H1 (cell line): Measurements from ENCODE around the gene CD164L2. TPM values are rescaled to one million over a fixed set of nuclear protein-coding genes. Genes with fewer than 3 reads are reported as not detected.

ENCODE experiments used
- CTCF ChIA-PET: fragments of 300-600 bp; sonication (Branson Sonifier 250); formaldehyde crosslinking; loops from one replicate; lab custom pipeline; 2021; ENCODE audit not compliant: partially characterized antibody; lab: Charles Lee
- POLR2A ChIA-PET: fragments of 300-600 bp; sonication (Branson Sonifier 250); formaldehyde crosslinking; loops from one replicate; lab custom pipeline; 2021; ENCODE audit warnings: inconsistent platforms; ENCODE audit not compliant: partially characterized antibody; lab: Charles Lee
- DNase-seq, 2 experiments: peaks; one replicate each; pipeline versions ENCODE4 v3.0.0 to v3.0.0-alpha.2; 2010 to 2022; ENCODE audit warnings: low spot score in 2 of 2, low read depth in 1 of 2, mixed read lengths in 1 of 2
- FAIRE-seq: peaks from 2 replicates; lab custom pipeline; 2011; peaks lifted over from hg19 to GRCh38; lab: Jason Lieb, UNC
- H2AFZ ChIP-seq: 2 replicates; pipeline ENCODE4 v1.8.1; 2012; ENCODE audit warnings: low read length, inconsistent platforms
- H2AK5ac ChIP-seq: 2 replicates; pipeline ENCODE4 v1.6.1; 2013; ENCODE audit warnings: low read depth, low read length
- H2BK120ac ChIP-seq: replicated peaks from 2 replicates; pipeline ENCODE3; 2013; ENCODE audit warnings: low read depth, low read length, inconsistent platforms
- H2BK12ac ChIP-seq: 2 replicates; pipeline ENCODE4 v1.6.1; 2013; ENCODE audit warnings: low read depth, low read length
- H2BK15ac ChIP-seq: 2 replicates; pipeline ENCODE4 v1.6.1; 2013; ENCODE audit warnings: low read length
- H2BK20ac ChIP-seq: 2 replicates; pipeline ENCODE4 v1.6.1; 2013; ENCODE audit warnings: low read length
- H2BK5ac ChIP-seq: 2 replicates; pipeline ENCODE4 v1.6.1; 2013; ENCODE audit warnings: low read depth, low read length
- H3K14ac ChIP-seq: 2 replicates; pipeline ENCODE4 v1.6.1; 2013; ENCODE audit warnings: inconsistent platforms; ENCODE audit not compliant: insufficient read length
- H3K18ac ChIP-seq: 2 replicates; pipeline ENCODE4 v1.6.1; 2013; ENCODE audit warnings: low read length; ENCODE audit errors: extremely low read depth
- H3K23ac ChIP-seq: 2 replicates; pipeline ENCODE4 v1.6.1; 2013; ENCODE audit warnings: inconsistent platforms; ENCODE audit not compliant: insufficient read length
- H3K23me2 ChIP-seq: 2 replicates; pipeline ENCODE4 v1.6.1; 2013; ENCODE audit warnings: low read depth, low read length
- H3K27ac ChIP-seq: 2 replicates; pipeline ENCODE4 v1.6.1; 2011; ENCODE audit warnings: low read depth, low read length, inconsistent platforms
- H3K27me3 ChIP-seq, 4 experiments: replicated peaks in 1 of 4; 1 replicate in 1 of 4; 2 replicates in 3 of 4; pipeline versions ENCODE4 v1.6.1 to v1.8.1; 2011 to 2013; ENCODE audit warnings: low read length in 3 of 4, mild to moderate bottlenecking in 3 of 4, inconsistent platforms in 2 of 4, mixed read lengths in 2 of 4, moderate library complexity in 1 of 4; ENCODE audit not compliant: control insufficient read depth in 3 of 4, insufficient read depth in 3 of 4; ENCODE audit errors: extremely low read depth in 1 of 4
- H3K36me3 ChIP-seq, 4 experiments: 2 replicates each; pipeline versions ENCODE4 v1.6.1 to v1.8.1; 2011 to 2013; ENCODE audit warnings: mild to moderate bottlenecking in 4 of 4, low read length in 3 of 4, moderate library complexity in 2 of 4, control low read depth in 1 of 4, inconsistent platforms in 1 of 4; ENCODE audit not compliant: insufficient read depth in 4 of 4, control insufficient read depth in 2 of 4
- H3K4ac ChIP-seq: replicated peaks from 2 replicates; pipeline ENCODE3; 2013; ENCODE audit warnings: low read length, low read depth, mixed read lengths, inconsistent platforms; ENCODE audit not compliant: insufficient read length
- H3K4me1 ChIP-seq, 4 experiments: replicated peaks in 1 of 4; 1 replicate in 1 of 4; 2 replicates in 3 of 4; pipeline versions ENCODE4 v1.6.1 to v1.8.1; 2011 to 2013; ENCODE audit warnings: low read length in 3 of 4, inconsistent platforms in 2 of 4, mixed read lengths in 1 of 4; ENCODE audit not compliant: insufficient read depth in 4 of 4, control insufficient read depth in 3 of 4
- H3K4me2 ChIP-seq, 2 experiments: 2 replicates each; pipeline versions ENCODE4 v1.6.1 to v1.8.1; 2011 to 2013; ENCODE audit warnings: low read depth in 2 of 2, low read length in 2 of 2, control low read depth in 1 of 2, inconsistent platforms in 1 of 2, mild to moderate bottlenecking in 1 of 2; ENCODE audit not compliant: insufficient read depth in 1 of 2
- H3K4me3 ChIP-seq, 4 experiments: fragments of 200-600, 300-600 bp in 1 of 4; sonication (generic), shearing (Covaris generic), sonication (Bioruptor Twin) in 1 of 4; 2 replicates each; pipeline versions ENCODE4 v1.5.1 to v1.8.1; 2011 to 2016; ENCODE audit warnings: low read length in 4 of 4, low read depth in 3 of 4, control low read depth in 2 of 4, inconsistent platforms in 2 of 4, mild to moderate bottlenecking in 2 of 4, mixed read lengths in 1 of 4, moderate library complexity in 1 of 4; ENCODE audit not compliant: insufficient read depth in 2 of 4; ENCODE audit errors: extremely low read depth in 1 of 4
- H3K56ac ChIP-seq: replicated peaks from 2 replicates; pipeline ENCODE3; 2013; ENCODE audit warnings: low read depth, mild to moderate bottlenecking, mixed read lengths, low read length, inconsistent platforms; ENCODE audit not compliant: insufficient read length
- H3K79me1 ChIP-seq: 2 replicates; pipeline ENCODE4 v1.6.1; 2013; ENCODE audit warnings: low read depth, low read length, control low read depth
- H3K79me2 ChIP-seq, 2 experiments: 2 replicates each; pipeline versions ENCODE4 v1.6.1 to v1.8.1; 2012 to 2013; ENCODE audit warnings: low read length in 2 of 2, mild to moderate bottlenecking in 2 of 2, inconsistent platforms in 1 of 2; ENCODE audit not compliant: insufficient read depth in 2 of 2, control insufficient read depth in 1 of 2
- H3K9ac ChIP-seq, 4 experiments: replicated peaks in 1 of 4; 1 replicate in 1 of 4; 2 replicates in 3 of 4; pipeline versions ENCODE4 v1.6.1 to v1.8.1; 2011 to 2013; ENCODE audit warnings: low read depth in 3 of 4, low read length in 3 of 4, control low read depth in 2 of 4, mild to moderate bottlenecking in 2 of 4, moderate library complexity in 2 of 4, inconsistent platforms in 1 of 4; ENCODE audit errors: extremely low read depth in 1 of 4
- H3K9me3 ChIP-seq, 2 experiments: 2 replicates each; pipeline versions ENCODE4 v1.6.1 to v1.8.1; 2012 to 2013; ENCODE audit warnings: mild to moderate bottlenecking in 2 of 2, moderate library complexity in 2 of 2, control low read depth in 1 of 2, inconsistent platforms in 1 of 2, low read depth in 1 of 2, low read length in 1 of 2, mixed read lengths in 1 of 2; ENCODE audit not compliant: insufficient read depth in 2 of 2
- H4K20me1 ChIP-seq, 2 experiments: replicated peaks in 1 of 2; 2 replicates each; pipeline versions ENCODE3 to v1.8.1; 2011 to 2013; ENCODE audit warnings: inconsistent platforms in 2 of 2, low read length in 2 of 2, mild to moderate bottlenecking in 1 of 2; ENCODE audit not compliant: insufficient read depth in 2 of 2, control insufficient read depth in 1 of 2
- H4K5ac ChIP-seq: 2 replicates; pipeline ENCODE4 v1.6.1; 2013; ENCODE audit warnings: low read length, low read depth, mixed read lengths, inconsistent platforms; ENCODE audit not compliant: insufficient read length
- H4K8ac ChIP-seq: 2 replicates; pipeline ENCODE4 v1.8.0; 2013; ENCODE audit warnings: mild to moderate bottlenecking, moderate library complexity, low read length, inconsistent platforms; ENCODE audit not compliant: insufficient read depth; ENCODE audit errors: extremely low read depth
- H4K91ac ChIP-seq: replicated peaks from 2 replicates; pipeline ENCODE3; 2013; ENCODE audit warnings: low read length, mixed read lengths, inconsistent platforms; ENCODE audit not compliant: insufficient read length
- CREB1 ChIP-seq: IDR thresholded peaks from 2 replicates; pipeline ENCODE4 v1.6.1; 2012; ENCODE audit warnings: inconsistent platforms
- CTBP2 ChIP-seq: IDR thresholded peaks from 2 replicates; pipeline ENCODE4 v1.7.0; 2011; ENCODE audit warnings: borderline replicate concordance, mild to moderate bottlenecking, moderate library complexity, mixed read lengths, low read length; ENCODE audit not compliant: insufficient read depth, insufficient read length
- HDAC2 ChIP-seq, 2 experiments: fragments of 300-600 bp in 1 of 2; sonication (generic) in 1 of 2; IDR thresholded peaks; 2 replicates each; pipeline ENCODE4 v1.6.1; 2011 to 2012; ENCODE audit warnings: low read depth in 2 of 2, low read length in 2 of 2, mild to moderate bottlenecking in 2 of 2, moderate library complexity in 2 of 2, borderline replicate concordance in 1 of 2, inconsistent platforms in 1 of 2
- HDAC6 ChIP-seq: IDR thresholded peaks from one replicate; pipeline ENCODE4 v1.7.1; 2012; ENCODE audit warnings: low read depth, mild to moderate bottlenecking, inconsistent platforms, low read length, moderate library complexity
- KDM5A ChIP-seq: fragments of 200-600 bp; IDR thresholded peaks from 2 replicates; pipeline ENCODE4 v1.7.1; 2012; ENCODE audit warnings: mild to moderate bottlenecking, low read length, inconsistent platforms, mixed read lengths
- RBBP5 ChIP-seq: IDR thresholded peaks from 2 replicates; pipeline ENCODE4 v1.7.1; 2012; ENCODE audit warnings: low read depth, mild to moderate bottlenecking, inconsistent platforms, low read length, moderate library complexity, borderline replicate concordance
- TBP ChIP-seq: IDR thresholded peaks from 2 replicates; pipeline ENCODE4 v1.6.1; 2011; ENCODE audit warnings: low read depth, low read length, improper control_type of control experiment
- TEAD4 ChIP-seq: IDR thresholded peaks from 2 replicates; pipeline ENCODE4 v1.6.1; 2012; ENCODE audit warnings: low read depth, low read length, inconsistent platforms, mixed read lengths
- whole genome bisulfite sequencing, 2 experiments: shearing (Covaris generic) in 1 of 2; methylation state at CpG; one replicate each; pipeline versions ENCODE4 v1.1.6 to v1.1.7; 2013 to 2015; ENCODE audit warnings: low lambda C conversion rate in 2 of 2, mixed read lengths in 2 of 2, inconsistent platforms in 1 of 2, low coverage in 1 of 2, missing lambda C conversion rate in 1 of 2; ENCODE audit not compliant: insufficient replicate concordance in 2 of 2, insufficient coverage in 1 of 2, insufficient read length in 1 of 2; ENCODE audit errors: extremely low coverage in 1 of 2, missing lambda C conversion rate in 1 of 2; 5-methylcytosine and 5-hydroxymethylcytosine counted together
- polyA plus RNA-seq, 7 experiments: library from polyadenylated mRNA; depleted of rRNA in 3 of 7; stranded (reverse) in 5 of 7; unstranded in 2 of 7; fragments of >200 nt in 5 of 7; fragments of 200-250 nt in 2 of 7; gene quantifications; 1 replicate in 5 of 7; 2 replicates in 1 of 7; 4 replicates in 1 of 7; pipeline versions ENCODE4 v1.2.1 to v1.2.3, GENCODE V29; 2011 to 2013; ENCODE audit warnings: missing spikeins in 2 of 7, mixed read lengths in 2 of 7
- total RNA-seq: library from RNA; stranded (reverse); fragmentation: NEBNext Ultra II Directional; extraction: Animal tissue kit (Norgen Biotek cat#: 25700); gene quantifications from 2 replicates; pipeline ENCODE4 v1.2.1, GENCODE V29; 2021
- TF ChIP-seq, protein P1 (sequence below), 3 experiments: IDR thresholded peaks; 1 replicate in 2 of 3; 2 replicates in 1 of 3; pipeline versions ENCODE4 v1.5.1 to v1.6.1; 2011; ENCODE audit warnings: low read length in 3 of 3, mild to moderate bottlenecking in 3 of 3, inconsistent platforms in 2 of 3, low read depth in 1 of 3, moderate library complexity in 1 of 3; ENCODE audit not compliant: insufficient read depth in 1 of 3; ENCODE audit errors: control extremely low read depth in 1 of 3

The CD164L2 gene
- total and polyA plus RNA-seq, 2 of the 8 experiments (the other 6 are each of a cell fraction or from before 2014, with no cell fraction given) = 3.3 TPM

DNA sequence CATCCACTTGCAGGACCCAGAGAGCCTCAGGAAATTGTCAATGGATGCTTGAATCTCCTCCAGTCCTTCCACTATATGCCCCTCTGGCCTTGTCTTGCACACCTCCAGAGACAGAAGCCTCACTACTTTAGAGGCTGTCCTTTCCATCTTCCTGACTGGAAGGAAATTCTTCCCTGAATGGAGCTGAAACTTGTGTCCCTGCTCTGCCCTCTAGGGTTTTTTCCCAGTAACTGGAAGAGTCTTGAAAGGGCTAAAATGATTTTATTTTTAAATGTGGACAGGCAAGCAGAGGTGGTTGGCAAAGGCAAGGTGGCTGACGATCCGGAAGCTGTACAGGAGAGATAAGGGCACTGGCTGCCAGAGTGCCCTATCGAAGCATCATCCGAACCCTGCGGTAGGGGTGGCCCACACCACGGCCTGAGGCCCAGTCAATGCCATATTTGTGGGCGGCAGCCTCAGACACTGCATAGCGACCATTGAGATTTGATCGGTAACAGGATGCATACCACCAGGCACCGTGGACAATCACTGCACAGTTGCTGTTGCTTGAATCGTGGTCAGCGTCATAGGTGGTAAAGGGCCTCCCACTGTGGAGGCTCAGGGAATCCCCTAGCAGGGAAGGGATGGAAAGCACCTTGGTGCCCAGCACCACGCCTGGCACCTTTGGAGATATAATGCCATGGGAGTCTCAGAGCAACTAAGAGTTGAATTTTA lies 14.1 kb downstream of the CD164L2 start:
- Histone ChIP-seq H3K9ac (no peak overlapping the region; a peak in 1 of 7 replicates), H2BK12ac (no peak overlapping the region), H3K27ac (no peak overlapping the region), H4K5ac (no peak overlapping the region), H2BK120ac (no peak overlapping the region), H3K14ac (no peak overlapping the region), H3K4ac (no peak overlapping the region), H4K20me1 (peaks cover 0 to 2% of the 10 kb centered on the region in 2 experiments), H3K18ac (no peak overlapping the region), H2BK15ac (no peak overlapping the region), H3K56ac (no peak overlapping the region), H4K91ac (no peak overlapping the region), H3K36me3 (no peaks in the 10 kb centered on the region), H3K79me2 (no peaks in the 10 kb centered on the region), H2BK5ac (no peak overlapping the region), H3K79me1 (no peaks in the 10 kb centered on the region), H3K23ac (no peak overlapping the region), H3K23me2 (peaks cover 2% of the 10 kb centered on the region; the same call in 1 of the 2 replicates), H3K4me1 (peaks cover 3 to 15% (median 6%) of the 10 kb centered on the region in 4 experiments), H2AK5ac (no peak overlapping the region), H2BK20ac (no peak overlapping the region), H3K27me3 (no peaks in the 10 kb centered on the region), H3K4me2 (no peak overlapping the region), H4K8ac (no peak overlapping the region), H3K9me3 (no peaks in the 10 kb centered on the region), H2AFZ (no peak overlapping the region), H3K4me3 (no peak overlapping the region)
- ChIA-PET CTCF (interaction anchor here (0.7 to 28.8 kb wide), 23 partner anchors 8 to 266 kb away, joined by 3 to 625 read pairs (median 4); partner anchors contain the start of genes CD164L2, FCN3 and GPR3), POLR2A (interaction anchor here (0.6 to 5.0 kb wide), 11 partner anchors 10 to 371 kb away, joined by 3 to 14 read pairs (median 4); partner anchors contain the start of genes CD164L2 and SYTL1)
- FAIRE-seq (no peak), DNase-seq (no peak)
- WGBS, 2 experiments = 84% methylated on average over 13 of the region's 13 CpGs; no CpG with 5 or more reads in 1 of the 2 experiments
- TF ChIP-seq CREB1 (no peak), TBP (no peak), TEAD4 (no peak), RBBP5 (no peak), HDAC2 (IDR thresholded peaks at IDR 0.05; ENCODE audit: borderline replicate concordance in 1 of 2, low read depth in 2 of 2, low read length in 2 of 2) (no peak), CTBP2 (no peak), KDM5A (no peak), HDAC6 (no peak)
- TF ChIP-seq, protein P1, sequence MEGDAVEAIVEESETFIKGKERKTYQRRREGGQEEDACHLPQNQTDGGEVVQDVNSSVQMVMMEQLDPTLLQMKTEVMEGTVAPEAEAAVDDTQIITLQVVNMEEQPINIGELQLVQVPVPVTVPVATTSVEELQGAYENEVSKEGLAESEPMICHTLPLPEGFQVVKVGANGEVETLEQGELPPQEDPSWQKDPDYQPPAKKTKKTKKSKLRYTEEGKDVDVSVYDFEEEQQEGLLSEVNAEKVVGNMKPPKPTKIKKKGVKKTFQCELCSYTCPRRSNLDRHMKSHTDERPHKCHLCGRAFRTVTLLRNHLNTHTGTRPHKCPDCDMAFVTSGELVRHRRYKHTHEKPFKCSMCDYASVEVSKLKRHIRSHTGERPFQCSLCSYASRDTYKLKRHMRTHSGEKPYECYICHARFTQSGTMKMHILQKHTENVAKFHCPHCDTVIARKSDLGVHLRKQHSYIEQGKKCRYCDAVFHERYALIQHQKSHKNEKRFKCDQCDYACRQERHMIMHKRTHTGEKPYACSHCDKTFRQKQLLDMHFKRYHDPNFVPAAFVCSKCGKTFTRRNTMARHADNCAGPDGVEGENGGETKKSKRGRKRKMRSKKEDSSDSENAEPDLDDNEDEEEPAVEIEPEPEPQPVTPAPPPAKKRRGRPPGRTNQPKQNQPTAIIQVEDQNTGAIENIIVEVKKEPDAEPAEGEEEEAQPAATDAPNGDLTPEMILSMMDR (IDR thresholded peaks at IDR 0.05; ENCODE audit: control extremely low read depth in 1 of 3, insufficient read depth in 1 of 3, low read depth in 1 of 3, low read length in 3 of 3) = peak in 2 of 3 experiments; percentile 45 to 53; a peak in 2 of 4 replicates
